DOHH2 (cell line): ENCODE data around the gene SAMD4A.

ENCODE experiments used
- CTCF ChIP-seq: fragments of 200-600 bp; sonication (generic); IDR thresholded peaks from one replicate; pipeline ENCODE4 v1.5.1; 2014; ENCODE audit warnings: antibody characterized with exemption, mild to moderate bottlenecking, low read depth, low read length; ENCODE audit not compliant: poor library complexity, severe bottlenecking
- EZH2phosphoT487 ChIP-seq: fragments of 200-600 bp; sonication (generic); IDR thresholded peaks from 2 replicates; pipeline ENCODE4 v1.6.1; 2017; ENCODE audit warnings: borderline replicate concordance, mild to moderate bottlenecking, antibody characterized with exemption, low read length, moderate library complexity, mixed read lengths

GRCh38 chr14:54766276-54767138 lies 199.6 kb downstream of the SAMD4A start:
- no peak for TF ChIP-seq CTCF
- no peak for TF ChIP-seq EZH2phosphoT487
